Type B pancreatic cell (in vitro differentiated cells): ENCODE measurements around the gene KIF4B. TPM values are rescaled to one million over a fixed set of nuclear protein-coding genes. Genes with fewer than 3 reads are reported as not detected.

ENCODE experiments used
- DNase-seq: peaks from one replicate; pipeline ENCODE4 v3.0.0; 2021; ENCODE audit warnings: mixed read lengths; ENCODE audit not compliant: unreplicated experiment; ENCODE audit errors: extremely low spot score
- H3K27ac Mint-ChIP-seq: 2 replicates; pipeline ENCODE4 v1.8.0; 2021; ENCODE audit warnings: mild to moderate bottlenecking, mixed read lengths
- H3K27me3 Mint-ChIP-seq: 2 replicates; pipeline ENCODE4 v1.8.0; 2021; ENCODE audit warnings: mixed read lengths
- H3K36me3 Mint-ChIP-seq: 2 replicates; pipeline ENCODE4 v1.8.0; 2021; ENCODE audit warnings: mixed read lengths
- H3K4me1 Mint-ChIP-seq: one replicate; pipeline ENCODE4 v1.8.0; 2021; ENCODE audit warnings: mixed read lengths; ENCODE audit not compliant: unreplicated experiment
- H3K4me3 Mint-ChIP-seq: 2 replicates; pipeline ENCODE4 v1.8.0; 2021; ENCODE audit warnings: mild to moderate bottlenecking, mixed read lengths
- H3K9me3 Mint-ChIP-seq: 2 replicates; pipeline ENCODE4 v1.8.0; 2021; ENCODE audit warnings: mixed read lengths
- long read RNA-seq: library from polyadenylated mRNA; unstranded; transcript quantifications from one replicate; pipeline ENCODE4 v2.0.0, GENCODE V29; 2020
- total RNA-seq: library from RNA; stranded (reverse); gene quantifications from 2 replicates; pipeline ENCODE4 v1.2.1, GENCODE V29; 2021; ENCODE audit warnings: low replicate concordance
- TF ChIP-seq, protein P1 (sequence below): fragments of 200-600 bp; sonication (generic); conservative IDR thresholded peaks from 2 replicates; pipeline ENCODE4 v1.5.0; 2021; ENCODE audit warnings: antibody characterized with exemption, mild to moderate bottlenecking

KIF4B gene, protein sequence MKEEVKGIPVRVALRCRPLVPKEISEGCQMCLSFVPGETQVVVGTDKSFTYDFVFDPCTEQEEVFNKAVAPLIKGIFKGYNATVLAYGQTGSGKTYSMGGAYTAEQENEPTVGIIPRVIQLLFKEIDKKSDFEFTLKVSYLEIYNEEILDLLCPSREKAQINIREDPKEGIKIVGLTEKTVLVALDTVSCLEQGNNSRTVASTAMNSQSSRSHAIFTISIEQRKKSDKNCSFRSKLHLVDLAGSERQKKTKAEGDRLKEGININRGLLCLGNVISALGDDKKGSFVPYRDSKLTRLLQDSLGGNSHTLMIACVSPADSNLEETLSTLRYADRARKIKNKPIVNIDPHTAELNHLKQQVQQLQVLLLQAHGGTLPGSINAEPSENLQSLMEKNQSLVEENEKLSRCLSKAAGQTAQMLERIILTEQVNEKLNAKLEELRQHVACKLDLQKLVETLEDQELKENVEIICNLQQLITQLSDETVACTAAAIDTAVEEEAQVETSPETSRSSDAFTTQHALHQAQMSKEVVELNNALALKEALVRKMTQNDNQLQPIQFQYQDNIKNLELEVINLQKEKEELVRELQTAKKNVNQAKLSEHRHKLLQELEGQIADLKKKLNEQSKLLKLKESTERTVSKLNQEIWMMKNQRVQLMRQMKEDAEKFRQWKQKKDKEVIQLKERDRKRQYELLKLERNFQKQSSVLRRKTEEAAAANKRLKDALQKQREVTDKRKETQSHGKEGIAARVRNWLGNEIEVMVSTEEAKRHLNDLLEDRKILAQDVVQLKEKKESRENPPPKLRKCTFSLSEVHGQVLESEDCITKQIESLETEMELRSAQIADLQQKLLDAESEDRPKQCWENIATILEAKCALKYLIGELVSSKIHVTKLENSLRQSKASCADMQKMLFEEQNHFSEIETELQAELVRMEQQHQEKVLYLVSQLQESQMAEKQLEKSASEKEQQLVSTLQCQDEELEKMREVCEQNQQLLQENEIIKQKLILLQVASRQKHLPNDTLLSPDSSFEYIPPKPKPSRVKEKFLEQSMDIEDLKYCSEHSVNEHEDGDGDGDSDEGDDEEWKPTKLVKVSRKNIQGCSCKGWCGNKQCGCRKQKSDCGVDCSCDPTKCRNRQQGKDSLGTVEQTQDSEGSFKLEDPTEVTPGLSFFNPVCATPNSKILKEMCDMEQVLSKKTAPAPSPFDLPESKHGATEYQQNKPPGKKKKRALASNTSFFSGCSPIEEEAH
- total RNA-seq = 0.14 and 0.17 TPM in 2 replicates
- long read RNA-seq = 0 reads

DNA sequence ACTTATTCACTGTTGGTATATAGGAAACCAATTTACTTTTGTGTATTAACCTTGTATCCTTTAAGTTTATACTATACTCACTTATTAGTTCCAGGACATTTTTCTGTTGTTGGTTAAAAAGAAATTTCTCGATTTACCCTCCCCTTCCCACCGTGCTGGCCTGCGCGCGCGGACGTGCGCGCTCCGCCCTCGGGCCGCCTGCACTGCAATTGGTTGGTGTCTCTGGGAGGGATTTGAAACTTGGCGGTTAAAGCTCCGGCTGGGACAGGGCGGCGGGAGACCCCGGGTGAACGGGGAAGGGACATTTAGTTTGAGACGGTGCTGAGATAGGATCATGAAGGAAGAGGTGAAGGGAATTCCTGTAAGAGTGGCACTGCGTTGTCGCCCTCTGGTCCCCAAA, at the start of gene KIF4B:
Gene KIF4B (plus strand): TSS at position 230 of the 400 bp plus-strand sequence. CDS start 105 bp downstream, at position 335.
- DNase-seq = no peak
- H3K4me3 Mint-ChIP-seq = no peak within 1 kb of the TSS

DNA sequence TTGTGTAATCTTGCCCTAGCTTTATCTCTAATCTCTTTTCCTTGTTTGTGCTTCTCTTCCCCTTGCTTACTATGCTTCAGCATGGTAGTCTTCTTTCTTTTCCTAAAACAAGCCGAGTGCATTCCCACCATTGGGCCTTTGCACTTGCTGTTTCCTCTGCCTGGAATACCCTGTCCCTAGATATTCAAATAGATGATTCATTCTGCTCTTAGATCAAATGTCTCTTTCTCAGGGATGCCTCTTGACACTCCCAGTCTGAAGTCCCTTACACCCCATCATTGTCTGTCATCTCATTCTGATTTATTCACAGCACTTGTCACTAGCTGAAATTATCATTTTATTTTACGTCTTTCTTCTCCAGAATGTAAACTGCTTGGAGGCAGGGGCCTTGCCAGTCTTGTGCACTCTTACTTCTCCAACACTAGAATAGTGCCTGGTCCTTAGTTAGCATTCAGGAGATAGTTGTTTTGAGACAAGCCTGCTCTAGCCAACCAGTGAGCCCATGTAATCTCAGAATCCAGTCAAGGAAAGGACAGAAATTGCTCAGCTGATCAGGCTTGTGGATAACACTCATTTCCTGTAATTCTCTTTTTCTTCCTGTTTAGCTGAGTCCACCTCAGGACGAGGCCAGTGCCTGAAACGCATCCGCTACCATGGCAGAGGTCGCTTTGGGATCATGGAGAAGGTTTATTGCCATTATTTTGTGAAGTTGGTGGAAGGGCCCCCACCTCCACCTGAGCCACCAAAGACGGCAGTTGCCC, 47.3 kb upstream of the KIF4B start:
- Mint-ChIP-seq H3K4me3 (no peak overlapping the region), H3K4me1 (no peaks in the 10 kb centered on the region), H3K36me3 (peaks cover 11% of the 10 kb centered on the region), H3K9me3 (no peaks in the 10 kb centered on the region), H3K27me3 (no peaks in the 10 kb centered on the region), H3K27ac (no peak overlapping the region)
- TF ChIP-seq, protein P1, sequence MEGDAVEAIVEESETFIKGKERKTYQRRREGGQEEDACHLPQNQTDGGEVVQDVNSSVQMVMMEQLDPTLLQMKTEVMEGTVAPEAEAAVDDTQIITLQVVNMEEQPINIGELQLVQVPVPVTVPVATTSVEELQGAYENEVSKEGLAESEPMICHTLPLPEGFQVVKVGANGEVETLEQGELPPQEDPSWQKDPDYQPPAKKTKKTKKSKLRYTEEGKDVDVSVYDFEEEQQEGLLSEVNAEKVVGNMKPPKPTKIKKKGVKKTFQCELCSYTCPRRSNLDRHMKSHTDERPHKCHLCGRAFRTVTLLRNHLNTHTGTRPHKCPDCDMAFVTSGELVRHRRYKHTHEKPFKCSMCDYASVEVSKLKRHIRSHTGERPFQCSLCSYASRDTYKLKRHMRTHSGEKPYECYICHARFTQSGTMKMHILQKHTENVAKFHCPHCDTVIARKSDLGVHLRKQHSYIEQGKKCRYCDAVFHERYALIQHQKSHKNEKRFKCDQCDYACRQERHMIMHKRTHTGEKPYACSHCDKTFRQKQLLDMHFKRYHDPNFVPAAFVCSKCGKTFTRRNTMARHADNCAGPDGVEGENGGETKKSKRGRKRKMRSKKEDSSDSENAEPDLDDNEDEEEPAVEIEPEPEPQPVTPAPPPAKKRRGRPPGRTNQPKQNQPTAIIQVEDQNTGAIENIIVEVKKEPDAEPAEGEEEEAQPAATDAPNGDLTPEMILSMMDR = no peak
- DNase-seq = no peak

More for the DNA sequence above, at the start of gene KIF4B:
- H3K4me1 Mint-ChIP-seq = no peaks in the 10 kb centered on the region
- H3K9me3 Mint-ChIP-seq = peaks cover 15% of the 10 kb centered on the region
- peaks cover 7% of the 10 kb centered on the region for H3K27me3 Mint-ChIP-seq
- TF ChIP-seq, protein P1 = no peak
- H3K36me3 Mint-ChIP-seq = no peaks in the 10 kb centered on the region
- H3K27ac Mint-ChIP-seq = no peak within 1 kb of the TSS

DNA sequence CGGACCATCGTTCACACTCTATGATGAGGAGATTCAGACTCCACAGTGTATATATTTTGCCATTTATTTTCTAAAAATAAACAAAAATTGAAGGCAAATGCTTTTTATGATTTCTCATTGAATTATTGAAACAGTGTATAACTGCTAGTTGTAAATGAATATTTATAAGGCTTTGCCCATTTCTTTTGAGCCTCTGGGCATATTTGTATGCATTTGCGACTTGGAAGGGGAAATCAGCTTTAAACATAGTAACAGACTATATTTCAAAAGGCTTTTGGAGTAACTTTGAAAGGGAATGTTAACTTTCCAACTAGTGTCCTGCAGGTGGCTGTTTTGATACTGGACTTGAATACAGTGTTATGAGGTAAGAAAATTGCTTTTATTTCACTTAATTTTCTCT, 46.7 kb upstream of the KIF4B start:
- DNase-seq = no peak
- TF ChIP-seq, protein P1 = no peak
- H3K27ac Mint-ChIP-seq = no peak overlapping the region
- H3K27me3 Mint-ChIP-seq = no peaks in the 10 kb centered on the region
- H3K4me1 Mint-ChIP-seq = no peaks in the 10 kb centered on the region
- H3K4me3 Mint-ChIP-seq = no peak overlapping the region
- no peaks in the 10 kb centered on the region for H3K9me3 Mint-ChIP-seq
- H3K36me3 Mint-ChIP-seq = peaks cover 11% of the 10 kb centered on the region

DNA sequence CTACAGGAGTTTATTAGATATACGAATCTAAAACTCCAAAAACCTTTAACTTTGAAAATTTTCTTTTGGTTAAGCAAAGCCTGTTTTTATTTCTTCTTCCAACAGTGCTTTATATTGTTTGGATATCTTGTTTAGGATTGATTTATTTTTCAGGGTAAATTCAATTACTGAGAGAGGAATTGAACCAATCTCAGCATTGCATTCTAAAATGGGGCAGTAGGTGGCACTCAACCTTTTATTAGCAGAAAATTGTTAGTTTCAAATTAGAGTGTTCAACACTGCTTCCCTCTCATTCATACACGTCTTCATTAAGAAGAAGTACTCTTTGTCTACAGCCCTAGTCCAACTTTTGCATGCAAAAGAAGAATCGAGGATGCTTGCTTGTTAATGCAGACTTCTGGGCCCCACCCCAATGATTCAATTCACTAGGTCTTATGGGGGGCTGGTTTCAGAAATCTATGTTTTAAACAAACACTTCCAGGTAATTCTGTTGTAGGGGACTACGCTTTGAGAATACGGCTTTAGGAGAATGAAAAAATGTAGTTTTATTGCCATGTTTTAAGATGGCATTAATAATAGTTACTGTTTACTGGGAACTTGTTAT, 46.0 kb upstream of the KIF4B start:
- Mint-ChIP-seq H3K4me3 (no peak overlapping the region), H3K9me3 (no peaks in the 10 kb centered on the region), H3K36me3 (peaks cover 10% of the 10 kb centered on the region), H3K27me3 (no peaks in the 10 kb centered on the region), H3K27ac (no peak overlapping the region), H3K4me1 (no peaks in the 10 kb centered on the region)
- TF ChIP-seq, protein P1 = peak; percentile 74
- DNase-seq = no peak
